Neural cell (in vitro differentiated cells): Measurements from ENCODE around the gene PLEKHO2.

Experiments used
- EZH2 ChIP-seq: fragments of 200-600, 300-800 bp; shearing (Covaris generic), sonication (generic); IDR thresholded peaks from 2 replicates; pipeline ENCODE4 v1.6.1; 2014; ENCODE audit warnings: antibody characterized with exemption, low read length, borderline replicate concordance, mild to moderate bottlenecking; ENCODE audit not compliant: insufficient read depth, poor library complexity, severe bottlenecking
- POLR2AphosphoS5 ChIP-seq: IDR thresholded peaks from 2 replicates; pipeline ENCODE4 v1.6.1; 2012
- SMC3 ChIP-seq: fragments of 450-650 bp; conservative IDR thresholded peaks from 2 replicates; pipeline ENCODE4 v1.6.1; 2014; ENCODE audit warnings: antibody characterized with exemption, mild to moderate bottlenecking, moderate library complexity; ENCODE audit not compliant: poor library complexity
- TAF1 ChIP-seq: IDR thresholded peaks from 2 replicates; pipeline ENCODE4 v1.6.1; 2012; ENCODE audit warnings: low read depth
- TF ChIP-seq, protein P1 (sequence below): fragments of 450-650 bp; IDR thresholded peaks from 2 replicates; pipeline ENCODE4 v1.5.1; 2014; ENCODE audit warnings: antibody characterized with exemption, mild to moderate bottlenecking, moderate library complexity; ENCODE audit not compliant: poor library complexity, severe bottlenecking

DNA sequence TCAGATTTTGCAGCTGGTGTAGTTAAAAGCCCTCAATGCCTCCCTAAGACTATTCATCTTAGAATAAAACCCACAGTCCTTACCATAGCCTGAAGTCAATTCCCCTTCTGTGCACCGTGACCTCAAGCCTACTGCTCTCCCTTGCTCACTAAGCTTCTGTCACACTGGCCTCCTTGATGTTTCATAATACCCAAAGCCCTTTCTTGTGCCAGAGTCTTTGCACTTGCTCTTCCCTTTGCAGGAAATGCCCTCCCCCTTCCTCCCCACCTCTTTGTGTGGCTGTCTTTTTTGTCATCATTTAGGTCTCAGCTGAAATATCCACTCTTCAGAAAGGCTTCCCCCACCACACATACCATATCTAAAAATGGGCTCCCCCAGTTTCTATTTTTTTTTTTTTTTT lies 4.2 kb upstream of the PLEKHO2 start:
- TF ChIP-seq, protein P1, sequence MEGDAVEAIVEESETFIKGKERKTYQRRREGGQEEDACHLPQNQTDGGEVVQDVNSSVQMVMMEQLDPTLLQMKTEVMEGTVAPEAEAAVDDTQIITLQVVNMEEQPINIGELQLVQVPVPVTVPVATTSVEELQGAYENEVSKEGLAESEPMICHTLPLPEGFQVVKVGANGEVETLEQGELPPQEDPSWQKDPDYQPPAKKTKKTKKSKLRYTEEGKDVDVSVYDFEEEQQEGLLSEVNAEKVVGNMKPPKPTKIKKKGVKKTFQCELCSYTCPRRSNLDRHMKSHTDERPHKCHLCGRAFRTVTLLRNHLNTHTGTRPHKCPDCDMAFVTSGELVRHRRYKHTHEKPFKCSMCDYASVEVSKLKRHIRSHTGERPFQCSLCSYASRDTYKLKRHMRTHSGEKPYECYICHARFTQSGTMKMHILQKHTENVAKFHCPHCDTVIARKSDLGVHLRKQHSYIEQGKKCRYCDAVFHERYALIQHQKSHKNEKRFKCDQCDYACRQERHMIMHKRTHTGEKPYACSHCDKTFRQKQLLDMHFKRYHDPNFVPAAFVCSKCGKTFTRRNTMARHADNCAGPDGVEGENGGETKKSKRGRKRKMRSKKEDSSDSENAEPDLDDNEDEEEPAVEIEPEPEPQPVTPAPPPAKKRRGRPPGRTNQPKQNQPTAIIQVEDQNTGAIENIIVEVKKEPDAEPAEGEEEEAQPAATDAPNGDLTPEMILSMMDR: no peak
- TF ChIP-seq EZH2 (no peak), TAF1 (no peak), POLR2AphosphoS5 (no peak), SMC3 (no peak)
